Gastroesophageal sphincter (tissue), 3 donors: Measurements from ENCODE around the gene IFNA5.

Source experiments
- POLR2A ChIP-seq, 2 donors: fragments of 450-650 bp; IDR thresholded peaks; one replicate each; pipeline ENCODE4 v1.6.1; 2017; ENCODE audit warnings: antibody characterized with exemption in 2 of 2, mild to moderate bottlenecking in 2 of 2, moderate library complexity in 1 of 2
- POLR2AphosphoS5 ChIP-seq: sonication (generic); formaldehyde crosslinking; IDR thresholded peaks from one replicate; pipeline ENCODE4 v1.6.1; 2017; ENCODE audit warnings: antibody characterized with exemption
- TF ChIP-seq, protein P1 (sequence below), 4 experiments: fragments of 200-600 bp in 2 of 4; fragments of 450-650 bp in 2 of 4; sonication (generic) in 1 of 4; IDR thresholded peaks; one replicate each; pipeline ENCODE4 v1.5.1; 2017 to 2019; ENCODE audit warnings: antibody characterized with exemption in 4 of 4, mild to moderate bottlenecking in 2 of 4, moderate library complexity in 2 of 4

DNA sequence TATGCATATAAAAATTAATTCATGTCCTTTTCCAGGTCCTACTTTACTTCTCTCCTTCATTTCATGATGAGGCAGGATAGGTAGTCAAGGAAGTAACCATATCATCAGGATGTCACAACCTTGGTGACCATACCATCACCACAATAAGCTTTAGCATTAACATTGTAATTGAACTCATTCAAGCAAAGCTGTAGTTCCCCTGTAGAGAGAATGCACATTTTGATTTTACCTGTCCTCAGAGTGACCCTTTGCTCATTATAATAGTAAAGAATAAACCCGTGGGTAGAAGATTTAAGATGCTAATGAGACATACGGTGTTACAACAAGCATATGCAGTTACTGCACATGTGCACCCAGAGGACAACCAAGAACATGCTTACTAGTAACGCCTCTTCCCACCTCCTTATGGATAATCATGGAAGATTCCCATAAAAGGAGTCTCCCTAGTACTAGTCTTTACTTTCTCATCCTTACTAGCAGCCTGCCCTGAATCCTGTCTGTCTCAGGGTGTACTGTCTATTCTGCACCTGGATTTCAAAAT is 43.4 kb upstream of the IFNA5 start:
- TF ChIP-seq, protein P1, sequence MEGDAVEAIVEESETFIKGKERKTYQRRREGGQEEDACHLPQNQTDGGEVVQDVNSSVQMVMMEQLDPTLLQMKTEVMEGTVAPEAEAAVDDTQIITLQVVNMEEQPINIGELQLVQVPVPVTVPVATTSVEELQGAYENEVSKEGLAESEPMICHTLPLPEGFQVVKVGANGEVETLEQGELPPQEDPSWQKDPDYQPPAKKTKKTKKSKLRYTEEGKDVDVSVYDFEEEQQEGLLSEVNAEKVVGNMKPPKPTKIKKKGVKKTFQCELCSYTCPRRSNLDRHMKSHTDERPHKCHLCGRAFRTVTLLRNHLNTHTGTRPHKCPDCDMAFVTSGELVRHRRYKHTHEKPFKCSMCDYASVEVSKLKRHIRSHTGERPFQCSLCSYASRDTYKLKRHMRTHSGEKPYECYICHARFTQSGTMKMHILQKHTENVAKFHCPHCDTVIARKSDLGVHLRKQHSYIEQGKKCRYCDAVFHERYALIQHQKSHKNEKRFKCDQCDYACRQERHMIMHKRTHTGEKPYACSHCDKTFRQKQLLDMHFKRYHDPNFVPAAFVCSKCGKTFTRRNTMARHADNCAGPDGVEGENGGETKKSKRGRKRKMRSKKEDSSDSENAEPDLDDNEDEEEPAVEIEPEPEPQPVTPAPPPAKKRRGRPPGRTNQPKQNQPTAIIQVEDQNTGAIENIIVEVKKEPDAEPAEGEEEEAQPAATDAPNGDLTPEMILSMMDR (IDR thresholded peaks at IDR 0.05) = no peak
- TF ChIP-seq POLR2A (IDR thresholded peaks at IDR 0.05) (no peak), POLR2AphosphoS5 (no peak)
